GM18519 (cell line): ENCODE measurements around the gene CDK4.

Experiments
- ATAC-seq: cut with Tn5 transposase; IDR thresholded peaks from one replicate; pipeline ENCODE4 v1.9.1; 2021; ENCODE audit warnings: mild to moderate bottlenecking, moderate library complexity; ENCODE audit not compliant: unreplicated experiment, low FRiP score

CDK4 gene

GRCh38 chr12:57772429-57773322, 20.6 kb upstream of the CDK4 start, which contains the start of gene EEF1AKMT3:
EEF1AKMT3 (plus strand) TSS chr12:57772614; CDS start chr12:57772725, 111 bp downstream.
- ATAC-seq, result no peak

DNA sequence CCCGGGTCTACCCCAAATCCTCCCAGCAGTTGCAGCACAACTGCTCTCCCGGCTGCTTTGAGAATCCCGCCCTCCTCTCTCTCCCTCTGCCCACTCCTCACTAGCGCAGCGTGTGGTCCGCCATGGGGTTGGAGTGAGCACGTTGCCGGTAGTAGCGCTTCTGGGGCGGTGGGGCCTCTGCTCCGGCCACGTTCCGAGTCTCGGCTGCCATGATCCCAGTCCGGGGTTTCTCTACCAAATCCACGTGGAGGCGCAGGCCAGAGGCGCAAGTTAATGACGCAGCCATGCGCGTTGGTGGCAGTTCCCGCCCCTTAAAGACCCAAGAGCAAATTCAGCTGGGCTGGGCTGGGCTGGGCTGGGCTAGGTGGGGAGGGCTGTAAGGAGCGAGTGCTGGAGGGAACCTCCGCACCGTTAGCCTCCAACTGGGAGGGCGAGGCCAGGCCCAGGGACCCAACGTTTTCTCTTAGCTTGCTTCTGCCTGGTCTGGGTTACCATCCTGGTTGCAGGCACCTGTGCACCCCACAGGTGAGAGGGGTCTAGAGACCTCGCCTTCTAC, 19.8 kb upstream of the CDK4 start, which contains the start of gene METTL1:
Gene METTL1 (minus strand): TSS at position 233 of the 556 bp plus-strand sequence. CDS start 22 bp downstream, at position 211.
- ATAC-seq, result peak; percentile 61

- peak; percentile 56 for ATAC-seq
These were observed 19.2 kb upstream of the CDK4 start for GRCh38 chr12:57771236-57771872.

DNA sequence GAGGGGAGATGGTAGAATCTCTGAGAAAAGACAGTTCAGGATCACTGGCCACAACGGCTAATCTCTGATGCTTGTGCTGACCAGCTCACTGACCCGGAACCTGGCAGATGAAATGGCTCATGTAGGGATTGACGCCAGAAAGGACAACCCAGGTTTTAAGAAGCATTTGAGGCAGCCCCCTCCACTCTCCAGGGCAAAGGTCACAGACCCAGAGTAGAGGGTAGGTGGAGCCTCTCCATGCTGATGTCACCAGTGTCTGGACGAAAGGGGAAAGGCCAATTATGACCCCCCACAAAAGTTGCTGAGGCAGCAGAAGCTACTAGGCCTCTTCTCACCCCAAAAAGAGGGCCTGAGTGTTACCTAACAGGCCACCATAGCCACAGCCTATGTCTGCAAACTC, 18.6 kb upstream of the CDK4 start:
- no peak for ATAC-seq

DNA sequence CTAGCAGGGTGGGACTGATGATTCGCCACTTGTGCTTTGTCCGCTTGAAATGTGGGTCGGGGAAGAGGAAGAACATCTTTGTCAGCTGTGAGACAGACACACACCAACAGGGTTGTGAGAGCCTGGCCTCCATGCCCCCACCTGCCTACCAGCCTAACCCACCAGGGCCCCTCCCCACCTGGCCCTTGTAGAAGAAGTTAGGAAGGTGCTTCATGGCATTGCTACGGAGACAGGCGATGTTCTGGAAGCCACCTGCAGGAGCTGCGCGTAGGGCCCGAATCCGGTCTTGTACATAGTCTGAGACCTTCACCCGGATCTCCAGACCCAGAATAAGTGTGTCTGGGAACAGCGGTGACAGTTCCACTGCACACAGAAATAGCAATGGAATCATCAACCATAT, 17.5 kb upstream of the CDK4 start:
- no peak for ATAC-seq

DNA sequence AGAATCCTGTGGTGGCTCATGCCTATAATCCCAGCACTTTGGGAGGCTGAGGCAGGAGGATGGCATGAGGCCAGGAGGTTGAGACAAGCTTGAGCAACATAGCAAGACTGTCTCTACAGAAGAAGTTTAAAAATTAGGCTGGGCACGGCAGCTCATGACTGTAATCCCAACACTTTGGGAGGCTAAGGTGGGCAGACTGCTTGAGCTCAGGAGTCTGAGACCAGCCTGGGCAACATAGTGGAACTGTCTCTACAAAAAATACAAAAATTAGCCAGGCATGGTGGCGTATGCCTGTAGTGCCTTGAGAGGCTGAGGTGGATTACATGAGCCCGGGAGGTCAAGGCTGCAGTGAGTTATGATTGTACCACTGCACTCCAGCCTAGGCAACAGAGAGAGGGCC, 15.8 kb upstream of the CDK4 start:
- no peak for ATAC-seq

- no peak for ATAC-seq
These were observed 15.2 kb upstream of the CDK4 start for GRCh38 chr12:57767305-57767698.

- ATAC-seq, result no peak
These were observed 14.6 kb upstream of the CDK4 start, which contains the start of gene CYP27B1 for GRCh38 chr12:57766464-57767304. CYP27B1 (minus strand) TSS chr12:57767078; CDS start chr12:57767041, 37 bp downstream.

DNA sequence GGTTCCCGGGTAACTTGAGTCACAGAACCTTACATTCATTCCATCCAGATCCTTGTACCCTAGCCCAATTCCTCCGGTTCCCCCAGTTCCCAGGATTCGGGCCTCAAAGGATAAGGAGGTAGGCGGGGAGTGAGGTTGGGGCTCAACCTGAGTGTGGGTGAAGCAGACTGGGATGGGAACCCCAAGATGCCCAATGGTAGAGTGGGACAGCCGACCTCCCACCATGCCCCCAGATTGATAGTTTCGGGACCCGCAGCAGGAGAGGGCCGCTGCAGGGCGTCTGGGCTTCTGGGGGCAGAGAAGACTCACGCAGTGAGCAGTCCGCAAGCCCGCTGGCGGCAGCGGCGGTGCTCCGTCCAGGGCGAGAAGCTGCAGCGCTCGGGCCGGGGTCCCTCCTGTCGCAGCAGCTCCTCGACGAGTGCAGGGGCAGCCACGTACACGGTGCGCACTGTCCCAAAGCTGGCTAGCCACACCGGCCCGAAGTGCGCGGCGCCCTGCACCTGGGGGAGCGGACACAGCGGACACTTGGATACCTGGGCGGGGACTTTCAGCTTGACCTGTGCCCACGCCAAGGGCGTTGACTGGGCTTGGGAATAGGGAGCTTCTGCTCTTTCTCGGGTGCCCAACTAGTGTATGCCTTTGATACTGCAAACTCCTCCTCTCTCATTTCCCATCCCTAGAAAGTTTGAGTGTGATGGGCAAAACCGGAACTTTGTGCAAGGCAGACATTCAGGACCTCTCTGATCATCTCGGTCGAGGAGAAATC, 13.8 kb upstream of the CDK4 start:
- no peak for ATAC-seq

- no peak for ATAC-seq
These were observed 13.0 kb upstream of the CDK4 start for GRCh38 chr12:57765003-57765697.

GRCh38 chr12:57764662-57765002, 12.5 kb upstream of the CDK4 start:
- ATAC-seq, result no peak

DNA sequence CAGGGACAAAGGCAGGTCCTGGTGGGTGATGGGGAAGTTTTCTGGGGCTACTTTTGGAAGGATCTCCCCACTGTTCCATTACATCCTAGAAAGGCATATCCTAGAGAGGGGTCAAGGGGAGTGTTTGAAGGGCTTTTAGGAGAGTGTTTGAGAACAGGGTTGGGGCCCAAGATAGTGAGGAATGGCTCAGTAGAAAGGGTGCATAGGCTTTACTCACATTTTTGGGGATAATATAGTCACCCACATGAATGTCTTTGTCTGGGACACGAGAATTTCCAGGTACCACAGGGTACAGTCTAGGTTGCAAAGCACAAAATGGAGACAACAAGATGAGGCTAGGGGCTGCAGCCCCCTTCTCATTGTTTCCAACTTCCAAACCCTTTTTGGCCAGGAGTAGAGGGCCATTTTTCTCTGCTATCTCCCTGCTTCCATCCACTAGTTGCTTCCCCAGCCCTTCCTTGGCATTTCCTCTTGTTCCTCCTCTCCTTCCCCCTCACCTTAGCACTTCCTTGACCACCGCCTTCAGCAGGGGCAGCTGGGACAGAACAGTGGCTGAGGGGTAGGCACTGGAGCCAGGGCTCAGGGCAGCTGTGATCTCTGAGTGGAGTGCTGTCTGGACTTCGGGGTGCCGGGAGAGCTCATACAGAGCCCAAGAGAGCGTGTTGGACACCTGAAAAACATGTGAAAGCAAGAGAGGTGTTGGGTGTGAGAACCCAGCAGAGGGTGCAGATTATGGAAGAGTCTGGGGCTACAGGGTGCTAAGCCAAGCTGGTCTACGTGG, 12.0 kb upstream of the CDK4 start:
- ATAC-seq, result no peak

DNA sequence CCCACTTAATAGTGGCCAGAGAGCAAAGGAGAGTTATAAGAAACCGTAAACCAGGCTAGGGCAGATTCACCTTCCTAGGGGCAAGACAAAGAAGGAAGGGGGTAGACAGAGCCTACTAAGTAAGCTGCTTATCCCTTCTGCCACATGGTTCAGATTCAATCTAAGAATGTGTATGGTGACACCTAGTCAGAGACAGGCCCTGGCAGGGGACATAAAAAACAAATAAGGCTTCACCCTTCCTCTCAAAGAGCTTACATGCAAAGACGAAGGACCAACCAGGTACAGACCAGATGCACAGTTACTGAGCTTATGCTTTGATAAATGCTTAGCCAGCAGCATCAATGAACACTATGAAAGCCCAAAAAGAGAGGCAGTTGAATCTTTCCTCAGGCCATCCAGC, 10.4 kb upstream of the CDK4 start:
- no peak for ATAC-seq

DNA sequence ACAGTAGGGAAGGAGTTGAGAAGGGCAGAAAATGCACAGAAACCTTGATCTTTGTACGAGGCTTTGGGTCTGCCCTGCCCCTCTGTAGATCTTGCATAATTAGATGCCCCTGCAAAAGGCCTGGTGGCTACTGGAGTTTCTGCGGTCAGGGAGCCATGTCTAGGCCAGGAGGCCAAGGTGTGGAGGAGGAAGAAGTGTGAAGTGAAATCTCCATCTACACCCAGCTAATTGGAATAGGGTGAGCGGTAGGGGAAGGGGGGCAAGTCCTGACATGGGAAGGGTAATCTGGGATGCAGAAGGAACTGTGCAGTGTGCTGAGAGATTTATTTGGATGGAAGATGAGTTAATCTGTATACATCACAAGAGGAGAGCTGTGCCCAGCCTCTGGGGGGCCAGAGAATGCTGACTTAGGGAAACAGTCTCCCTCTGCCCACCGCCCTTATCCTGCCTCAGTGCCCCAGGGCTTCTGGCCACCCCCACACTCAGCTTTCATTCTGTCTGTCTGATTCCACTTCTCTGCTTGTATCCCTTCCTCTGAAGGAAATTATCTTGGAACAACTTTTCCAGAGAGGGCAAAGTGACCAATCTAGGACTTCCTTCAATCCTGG, 9.4 kb upstream of the CDK4 start:
- ATAC-seq, result no peak

DNA sequence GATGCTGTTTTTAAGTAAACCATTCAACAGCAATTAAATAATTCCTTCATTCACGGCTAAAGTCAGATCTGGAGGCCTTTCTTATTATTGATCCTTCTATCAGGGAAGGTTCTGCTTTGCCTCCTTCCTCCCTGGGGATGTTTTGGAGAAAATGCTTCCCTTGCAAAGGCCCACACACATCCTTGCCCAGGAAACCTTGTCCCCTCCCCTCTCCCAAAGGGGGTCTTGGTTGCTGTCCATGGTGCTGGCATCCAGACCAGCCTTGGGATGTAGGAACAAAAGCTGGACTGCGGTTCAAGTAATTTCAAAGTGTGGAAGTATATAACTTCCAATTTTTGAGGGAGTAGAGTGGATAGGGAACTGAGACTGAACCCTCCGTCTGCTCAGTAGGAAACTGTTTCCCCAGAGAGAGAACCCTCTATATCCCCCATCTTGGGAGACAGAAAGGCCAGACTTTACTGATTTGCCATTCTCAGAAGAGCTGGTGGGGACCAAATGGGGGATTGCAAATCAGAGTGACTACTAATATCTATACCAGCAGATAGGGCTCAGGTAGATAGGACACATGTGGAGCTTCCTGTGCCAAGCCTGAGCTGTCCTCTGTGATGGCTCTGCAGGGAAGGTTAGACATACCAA, 8.4 kb upstream of the CDK4 start:
- ATAC-seq, result no peak

DNA sequence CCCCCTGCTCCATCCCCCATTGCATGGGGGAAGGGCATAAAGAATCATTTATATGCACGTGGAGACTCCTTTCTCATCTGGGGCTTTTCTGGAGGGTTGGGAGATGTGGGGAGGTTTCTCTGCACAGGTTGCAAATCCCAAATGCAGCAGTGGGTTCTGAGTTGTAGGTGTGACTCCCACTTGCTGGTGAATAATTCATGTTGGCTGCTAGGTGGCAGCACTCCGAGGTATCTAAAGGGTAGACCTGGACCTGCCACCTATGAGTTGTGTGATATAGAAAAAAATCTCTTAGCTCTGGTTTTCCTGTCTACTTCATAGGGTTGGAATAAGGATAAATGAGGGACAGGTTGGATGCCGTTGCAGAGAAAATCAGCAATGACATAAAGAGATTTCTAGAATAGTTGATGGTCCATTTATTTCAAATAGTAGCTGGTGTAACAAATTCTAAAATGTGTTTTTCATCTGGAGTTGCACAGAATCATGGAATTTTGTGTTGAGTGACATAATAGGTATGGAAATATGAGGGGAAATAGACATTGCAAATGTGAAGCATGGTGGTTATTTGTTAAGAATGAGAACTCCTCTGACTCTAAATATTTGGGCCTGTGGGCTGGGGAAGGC, 7.4 kb upstream of the CDK4 start:
- peak; percentile 30 for ATAC-seq
